CD4-positive, alpha-beta T cell treated with Interleukin-4 for 1 hour (primary cell): Measurements from ENCODE around the gene SPACA6.

Experiments
- DNase-seq, 2 donors: peaks; one replicate each; pipeline ENCODE4 v3.0.0-alpha.2; 2020 to 2022

Gene SPACA6, protein sequence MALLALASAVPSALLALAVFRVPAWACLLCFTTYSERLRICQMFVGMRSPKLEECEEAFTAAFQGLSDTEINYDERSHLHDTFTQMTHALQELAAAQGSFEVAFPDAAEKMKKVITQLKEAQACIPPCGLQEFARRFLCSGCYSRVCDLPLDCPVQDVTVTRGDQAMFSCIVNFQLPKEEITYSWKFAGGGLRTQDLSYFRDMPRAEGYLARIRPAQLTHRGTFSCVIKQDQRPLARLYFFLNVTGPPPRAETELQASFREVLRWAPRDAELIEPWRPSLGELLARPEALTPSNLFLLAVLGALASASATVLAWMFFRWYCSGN

GRCh38 chr19:51693260-51693659 lies at the start of gene SPACA6:
Gene SPACA6 (plus strand): TSS chr19:51693330. CDS start chr19:51693527, 197 bp downstream.
- DNase-seq = no peak

DNA sequence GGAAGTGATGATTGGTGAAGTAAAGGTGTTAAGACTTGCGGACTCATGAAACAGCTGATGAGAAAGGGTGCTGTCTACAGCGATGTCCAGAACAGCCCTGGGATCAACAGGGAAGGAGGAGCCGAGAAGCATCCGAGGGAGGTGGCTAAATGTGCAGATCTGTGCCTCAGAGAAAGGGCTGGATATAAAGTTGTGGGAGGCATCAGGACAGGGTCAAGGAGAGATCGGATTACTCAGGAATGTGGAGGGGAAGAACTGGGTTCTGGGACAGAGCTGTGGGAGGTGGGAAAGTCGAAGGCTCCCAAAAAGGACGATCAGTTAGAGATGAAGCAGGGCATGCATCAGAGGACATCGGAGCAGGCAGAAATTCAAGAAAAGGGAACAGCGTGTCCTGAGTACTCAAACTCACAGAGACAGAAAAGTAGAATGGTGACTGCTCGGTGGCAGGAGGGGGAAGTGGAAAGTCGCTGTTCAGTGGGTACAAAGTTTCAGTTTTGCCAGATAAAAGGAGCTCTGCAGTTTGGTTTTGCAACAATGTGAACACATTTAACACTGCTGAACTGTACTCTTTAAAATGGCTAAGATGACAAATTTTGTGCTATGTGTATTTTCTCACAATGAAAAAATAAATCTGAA lies 48.4 kb upstream of the SPACA6 start:
- DNase-seq = no peak

DNA sequence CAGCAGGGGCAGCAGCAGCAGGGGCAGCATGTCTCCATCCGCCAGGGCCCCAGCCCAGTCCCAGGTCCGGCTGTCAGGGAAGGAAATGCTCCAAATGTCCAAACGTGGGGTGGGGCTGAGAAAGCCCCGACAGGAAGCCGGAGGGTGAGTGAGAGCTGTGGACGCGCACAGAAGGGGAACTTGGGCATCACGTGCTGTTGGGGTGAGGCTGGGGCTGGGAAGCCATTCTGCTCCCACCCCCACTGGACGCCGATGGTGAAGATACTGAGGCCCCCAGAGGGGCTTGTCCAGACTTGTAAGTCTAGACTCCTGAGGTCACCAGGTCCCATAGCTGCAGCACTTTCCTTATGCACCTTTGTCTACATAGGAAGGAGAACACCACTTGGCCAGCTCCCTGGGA lies 46.4 kb upstream of the SPACA6 start, which contains the start of gene SIGLEC14:
Gene SIGLEC14 (minus strand): TSS at position 96 of the 400 bp plus-strand sequence. CDS start 66 bp downstream, at position 30.
- DNase-seq = peak in 1 of 2 donors; percentile 30

DNA sequence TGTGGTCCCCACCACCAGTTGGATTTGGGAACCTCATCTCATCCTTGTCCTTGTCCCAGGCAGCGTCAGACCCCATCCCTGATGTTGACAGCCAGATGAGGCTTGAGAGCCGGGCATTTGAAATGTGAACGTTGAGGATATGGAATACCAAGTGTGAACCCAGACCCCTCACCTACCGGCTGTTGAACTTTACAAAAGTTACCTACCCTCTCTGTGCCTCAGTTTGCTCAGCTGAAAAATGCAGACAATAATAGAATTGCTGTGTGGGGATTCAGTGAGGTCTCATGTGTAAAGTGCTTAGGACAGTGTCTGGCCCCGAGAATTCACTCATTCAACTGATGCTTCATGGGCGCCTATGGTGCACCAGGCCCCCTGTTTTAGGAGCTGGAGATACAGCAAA lies 45.8 kb upstream of the SPACA6 start:
- no peak for DNase-seq

- peak; percentile 11 to 57 for DNase-seq
Measured at GRCh38 chr19:51651216-51651846, 41.8 kb upstream of the SPACA6 start.

GRCh38 chr19:51652266-51652665 lies 40.9 kb upstream of the SPACA6 start:
- no peak for DNase-seq

DNA sequence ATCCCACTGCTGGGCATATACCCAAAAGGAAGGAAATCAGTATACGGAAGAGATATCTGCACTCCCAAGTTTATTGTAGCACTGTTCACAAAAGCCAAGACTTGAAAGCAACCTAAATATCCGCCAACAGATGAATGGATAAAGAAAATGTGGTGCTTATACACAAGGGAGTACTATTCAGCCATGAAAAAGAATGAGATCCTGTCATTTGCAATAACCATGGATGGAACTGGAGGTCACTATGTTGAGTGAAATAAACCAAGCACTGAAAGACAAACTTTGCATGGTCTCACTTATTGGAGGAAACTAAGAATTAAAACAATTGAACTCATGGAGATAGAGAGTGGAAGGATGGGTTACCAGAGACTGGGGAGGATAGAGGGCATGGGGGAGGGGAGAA lies 40.0 kb upstream of the SPACA6 start:
- no peak for DNase-seq

- no peak for DNase-seq
Measured at GRCh38 chr19:51654783-51655182, 38.3 kb upstream of the SPACA6 start.

- peak; percentile 41 to 48 for DNase-seq
Measured at GRCh38 chr19:51660975-51661600, 32.0 kb upstream of the SPACA6 start.

DNA sequence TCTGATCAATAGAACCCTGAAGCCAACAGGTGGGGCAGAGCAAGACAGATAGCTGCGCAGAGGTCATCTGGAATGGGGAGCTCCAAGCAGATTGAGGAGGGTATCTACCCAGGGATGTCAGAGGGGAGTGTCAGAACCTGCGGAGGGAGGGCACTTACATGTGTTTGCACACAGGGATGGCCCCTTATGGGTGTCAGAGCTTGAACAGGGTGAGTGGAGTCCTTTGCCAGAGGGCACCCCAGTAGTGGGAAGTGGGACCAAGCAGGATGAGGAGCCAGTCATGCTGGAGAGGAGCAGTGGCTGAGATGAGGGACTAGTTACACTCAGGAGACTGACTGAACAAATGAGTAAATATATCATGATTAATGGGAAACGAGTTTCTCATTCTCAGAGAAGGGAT lies 29.5 kb upstream of the SPACA6 start:
- no peak for DNase-seq

GRCh38 chr19:51664131-51664530 lies 29.0 kb upstream of the SPACA6 start:
- no peak for DNase-seq

DNA sequence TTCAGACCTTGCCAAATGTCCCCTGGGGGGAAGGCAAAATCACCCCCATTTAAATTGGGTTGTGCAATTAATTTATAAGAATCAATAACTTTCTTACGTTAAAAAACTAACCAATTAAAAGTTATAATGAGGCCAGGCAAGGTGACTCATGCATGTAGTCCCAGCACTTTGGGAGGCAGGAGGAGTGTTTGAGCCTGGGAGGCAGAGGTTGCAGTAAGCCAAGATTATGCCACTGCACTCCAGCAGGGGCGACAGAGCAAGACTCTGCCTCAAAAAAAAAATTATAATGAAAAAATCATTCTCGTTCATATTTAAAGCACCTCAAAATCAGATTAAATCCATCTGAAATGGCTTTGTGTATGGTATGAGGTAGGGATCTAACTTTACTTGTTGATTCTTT lies 28.1 kb upstream of the SPACA6 start:
- DNase-seq = no peak

GRCh38 chr19:51668216-51668615 lies 24.9 kb upstream of the SPACA6 start:
- no peak for DNase-seq

DNA sequence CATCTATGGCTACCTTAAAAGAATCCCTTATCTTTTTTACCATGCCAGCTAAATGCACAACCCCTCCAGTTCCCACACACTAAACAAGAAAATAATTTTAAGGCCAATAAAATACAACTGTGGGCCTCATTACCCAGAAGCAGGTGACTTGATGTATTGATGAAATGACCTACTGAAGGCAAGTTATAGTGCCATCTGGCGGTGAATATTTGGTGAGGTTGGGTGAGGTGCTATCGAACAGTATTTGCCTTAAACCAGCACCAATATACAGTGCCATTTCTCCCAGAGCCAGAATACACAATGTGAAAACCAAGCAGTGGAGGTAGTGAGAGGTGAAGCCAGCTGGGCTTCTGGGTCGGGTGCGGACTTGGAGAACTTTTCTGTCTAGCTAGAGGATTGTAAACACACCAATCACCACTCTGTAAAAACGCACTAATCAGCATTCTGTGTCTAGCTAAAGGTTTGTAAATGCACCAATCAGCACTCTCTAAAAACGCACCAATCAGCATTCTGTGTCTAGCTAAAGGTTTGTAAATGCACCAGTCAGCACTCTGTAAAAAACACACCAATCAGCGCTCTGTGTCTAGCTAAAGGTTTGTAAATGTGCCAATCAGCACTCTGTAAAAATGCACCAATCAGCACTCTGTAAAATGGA lies 17.1 kb upstream of the SPACA6 start:
- DNase-seq = peak in 1 of 2 donors; percentile 23

DNA sequence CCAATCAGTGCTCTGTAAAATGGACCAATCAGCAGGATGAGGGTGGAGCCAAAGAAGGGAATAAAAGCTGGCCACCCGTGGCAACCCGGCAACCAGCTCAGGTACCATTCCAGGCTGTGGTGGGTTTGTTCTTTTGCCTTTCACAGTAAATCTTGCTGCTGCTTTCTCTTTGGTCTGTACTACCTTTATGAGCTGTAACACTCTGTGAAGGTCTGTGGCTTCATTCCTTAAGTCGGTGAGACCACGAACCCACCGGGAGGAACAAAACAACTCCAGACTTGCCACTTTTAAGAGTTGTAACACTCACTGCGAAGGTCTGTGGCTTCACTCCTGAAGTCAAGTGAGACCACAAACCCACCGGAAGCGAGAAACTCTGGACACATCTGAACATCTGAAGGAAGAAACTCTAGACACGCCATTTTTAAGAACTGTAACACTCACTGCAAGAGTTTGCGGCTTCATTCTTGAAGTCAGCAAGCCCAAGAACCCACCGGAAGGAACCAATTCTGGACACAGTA lies 16.5 kb upstream of the SPACA6 start:
- DNase-seq = peak; percentile 36 to 53

- no peak for DNase-seq
Measured at GRCh38 chr19:51680474-51680873, 12.7 kb upstream of the SPACA6 start.

DNA sequence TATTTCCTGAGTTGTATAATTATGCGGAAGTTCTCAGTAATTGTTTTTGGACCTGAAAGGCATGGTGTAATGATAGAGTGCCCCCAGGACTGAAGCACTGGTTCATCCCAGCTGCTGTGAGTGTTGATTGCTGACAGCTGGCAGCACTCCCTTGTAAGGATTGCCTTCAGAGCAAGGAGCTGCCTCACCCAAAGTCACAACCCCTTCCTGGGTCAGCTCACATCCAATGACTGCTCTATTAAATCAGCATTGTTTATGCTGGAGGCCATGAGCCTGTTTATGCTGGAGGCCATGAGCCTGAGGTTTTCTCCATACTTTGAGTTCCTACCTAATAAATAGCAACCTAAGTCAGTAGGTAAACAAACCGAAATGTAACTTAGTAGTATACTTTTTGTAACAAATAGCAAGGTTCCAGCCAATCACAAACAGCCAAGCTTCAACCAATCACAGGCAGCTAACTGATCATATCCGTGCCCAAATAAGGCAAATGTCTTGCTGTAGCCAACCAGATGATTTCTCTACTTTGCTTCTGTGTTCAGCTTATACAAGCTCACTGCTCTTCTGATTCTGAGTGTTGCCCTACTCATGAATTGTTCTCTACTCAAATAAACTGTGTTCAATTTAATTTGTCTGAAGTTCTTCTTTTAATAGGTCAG lies 11.7 kb upstream of the SPACA6 start:
- no peak for DNase-seq

GRCh38 chr19:51686171-51686570 lies 7.0 kb upstream of the SPACA6 start:
- no peak for DNase-seq

DNA sequence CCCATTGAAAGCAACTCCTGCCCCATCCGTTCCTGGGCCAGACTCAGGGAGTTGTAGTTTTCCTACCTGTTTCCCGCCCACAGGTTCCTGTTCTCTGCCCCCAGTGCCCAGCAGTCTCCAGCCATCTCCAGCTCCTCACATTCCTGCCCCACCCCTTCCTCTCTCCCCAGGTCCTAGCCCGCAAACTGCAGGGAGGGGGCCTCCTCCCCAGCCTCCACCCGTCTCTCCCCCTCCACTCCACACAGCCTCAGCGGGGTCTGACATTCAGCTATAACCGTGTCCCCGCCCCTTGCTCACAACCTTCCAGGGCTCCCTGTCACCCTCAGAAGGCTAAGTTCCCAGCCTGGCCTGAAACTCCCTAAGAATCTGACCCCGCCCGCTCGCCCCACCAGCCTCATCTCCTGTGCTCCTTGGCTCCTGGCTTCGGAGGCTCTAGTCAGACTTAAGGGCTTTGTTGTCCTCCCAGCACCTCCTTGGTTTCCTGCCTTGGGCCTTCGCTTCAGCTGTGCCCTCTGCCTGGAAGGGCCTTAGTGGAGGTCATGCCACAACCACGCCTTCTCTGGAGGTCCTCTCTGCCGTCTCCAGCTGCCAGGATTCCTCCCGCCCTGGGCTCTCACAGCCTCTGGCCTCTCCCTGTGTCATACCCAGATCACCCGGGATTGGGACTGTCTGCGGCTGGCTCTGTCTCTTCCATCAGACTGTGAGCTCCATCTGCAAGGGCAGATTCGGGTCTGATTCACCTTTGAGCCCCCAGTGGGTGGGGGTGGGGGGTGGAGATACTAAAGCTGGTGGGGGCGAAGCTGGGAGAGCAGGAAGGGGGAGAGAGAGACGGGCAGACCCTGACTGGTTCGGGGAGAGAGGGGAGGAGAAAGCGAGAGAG lies 5.1 kb upstream of the SPACA6 start:
- DNase-seq = no peak

DNA sequence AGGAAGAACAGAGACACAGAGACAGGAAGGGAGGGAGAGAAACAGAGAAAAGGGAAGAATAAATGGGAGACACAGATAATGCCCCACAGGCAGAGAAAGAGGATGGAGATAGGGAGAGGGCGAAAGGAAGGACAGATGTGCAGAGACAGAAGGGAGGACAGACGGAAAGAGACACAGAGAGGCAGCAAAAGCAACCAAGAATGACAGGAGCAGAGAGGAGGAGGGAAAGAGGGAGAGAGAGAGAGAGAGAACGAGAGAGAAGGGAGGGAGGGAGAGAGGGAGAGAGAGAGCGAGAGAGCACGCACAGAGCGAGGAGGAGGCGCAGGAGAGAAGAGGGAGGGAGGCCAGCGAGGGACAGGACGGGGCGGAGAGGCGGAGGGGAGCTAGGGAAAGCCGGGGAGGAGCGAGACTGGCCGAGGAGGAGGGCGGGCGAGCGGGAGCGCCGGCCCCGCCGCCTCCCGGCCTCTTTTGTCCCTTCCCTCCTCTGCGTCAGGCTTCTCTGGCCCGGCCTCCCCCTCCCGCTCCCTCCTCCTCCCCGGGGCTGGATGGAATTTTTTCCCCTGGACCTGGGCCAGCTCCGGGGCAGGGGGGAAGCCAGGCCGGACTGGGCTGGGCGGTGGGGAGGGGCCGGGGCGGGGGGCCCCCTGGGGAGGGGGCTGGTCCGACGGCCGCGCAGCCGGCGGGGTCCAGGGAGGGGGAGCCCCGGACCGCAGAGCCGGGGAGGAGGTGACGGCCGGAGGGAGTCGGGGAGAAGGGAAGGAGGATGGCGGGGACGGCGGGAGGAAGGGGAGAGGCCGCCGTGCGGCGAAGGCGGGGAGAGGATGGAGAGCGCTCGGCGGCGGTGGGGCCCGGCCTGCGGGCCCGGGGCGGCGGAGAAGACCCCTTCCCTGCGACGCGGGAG lies 4.2 kb upstream of the SPACA6 start:
- DNase-seq = peak in 1 of 2 donors; percentile 27
